K562 (cell line): Measurements from ENCODE around the gene EPHA2. TPM values are rescaled to one million over a fixed set of nuclear protein-coding genes. Genes with fewer than 3 reads are reported as not detected.

ENCODE experiments used
- CBX3 ChIP-seq, 2 experiments: IDR thresholded peaks; 1 replicate in 1 of 2; 2 replicates in 1 of 2; pipeline ENCODE4 v1.6.1; 2012; ENCODE audit warnings: inconsistent platforms in 2 of 2, low read length in 2 of 2, borderline replicate concordance in 1 of 2, control low read depth in 1 of 2
- CREB1 ChIP-seq, 2 experiments: sonication (generic) in 1 of 2; formaldehyde crosslinking in 1 of 2; IDR thresholded peaks; 2 replicates each; pipeline versions ENCODE4 v1.6.1 to v1.8.0; 2012 to 2022; ENCODE audit warnings: inconsistent platforms in 1 of 2, mild to moderate bottlenecking in 1 of 2, missing genetic modification reagents in 1 of 2, moderate library complexity in 1 of 2
- E2F4 ChIP-seq: sonication (generic); formaldehyde crosslinking; IDR thresholded peaks from 2 replicates; pipeline ENCODE4 v1.8.0; 2022; ENCODE audit warnings: mild to moderate bottlenecking, low read depth, missing genetic modification reagents
- E4F1 ChIP-seq: fragments of 250-450 bp; sonication (Bioruptor Pico); IDR thresholded peaks from 2 replicates; pipeline ENCODE4 v1.5.0; 2021; ENCODE audit warnings: mild to moderate bottlenecking, borderline replicate concordance
- HDAC2 ChIP-seq: fragments of 450-650 bp; IDR thresholded peaks from 2 replicates; pipeline ENCODE4 v1.6.1; 2016; ENCODE audit warnings: mild to moderate bottlenecking
- LARP7 ChIP-seq: fragments of 450-650 bp; IDR thresholded peaks from 2 replicates; pipeline ENCODE4 v1.6.1; 2016
- MYC ChIP-seq, 2 experiments: fragments of 250-450 bp in 1 of 2; sonication (Bioruptor Pico) in 1 of 2; IDR thresholded peaks; 2 replicates each; pipeline versions ENCODE4 v1.5.1 to v1.6.1; 2012 to 2021; ENCODE audit warnings: low read depth in 2 of 2, borderline replicate concordance in 1 of 2, improper control_type of control experiment in 1 of 2, low read length in 1 of 2, mild to moderate bottlenecking in 1 of 2, moderate library complexity in 1 of 2
- XRCC5 ChIP-seq: fragments of 200-400 bp; formaldehyde crosslinking; IDR thresholded peaks from 2 replicates; pipeline ENCODE4 v1.6.1; 2017; ENCODE audit warnings: low read depth, mild to moderate bottlenecking, low read length
- ZNF184 ChIP-seq: sonication (generic); formaldehyde crosslinking; IDR thresholded peaks from 2 replicates; pipeline ENCODE4 v1.5.0; 2020; ENCODE audit warnings: missing genetic modification reagents
- ZNF384 ChIP-seq: IDR thresholded peaks from 2 replicates; pipeline ENCODE4 v1.6.1; 2012; ENCODE audit warnings: low read depth, low read length, improper control_type of control experiment
- ZNF436 ChIP-seq: fragments of 250-450, 450-650 bp; sonication (Bioruptor Pico); formaldehyde crosslinking; IDR thresholded peaks from 2 replicates; pipeline ENCODE4 v1.7.0; 2020; ENCODE audit warnings: mild to moderate bottlenecking
- ZNF583 ChIP-seq: fragments of 250-450 bp; sonication (Bioruptor Pico); IDR thresholded peaks from 2 replicates; pipeline ENCODE4 v1.4.0; 2020
- ZZZ3 ChIP-seq: fragments of 450-650 bp; IDR thresholded peaks from 2 replicates; pipeline ENCODE4 v1.6.1; 2016; ENCODE audit warnings: antibody characterized with exemption, mild to moderate bottlenecking, moderate library complexity
- polyA plus RNA-seq, 8 experiments: library from polyadenylated mRNA; depleted of rRNA in 4 of 8; stranded (reverse) in 5 of 8; unstranded in 3 of 8; fragments of >200 nt; fragmentation: Nextera tagmentation in 2 of 8; fragmentation: Illumina TruSeq in 1 of 8; extraction: Ambion mirVana in 2 of 8; extraction: Trizol in 1 of 8; gene quantifications; 2 replicates each; pipeline versions ENCODE4 v1.2.1 to v1.2.3, GENCODE V29; 2011 to 2014; ENCODE audit warnings: inconsistent platforms in 1 of 8, missing spikeins in 1 of 8
- total RNA-seq, 7 experiments: library from RNA; depleted of rRNA in 6 of 7; stranded (reverse); fragments of >200 nt in 6 of 7; fragmentation: Illumina TruSeq in 2 of 7; extraction: Trizol in 2 of 7; gene quantifications; 2 replicates each; pipeline versions ENCODE4 v1.2.1 to v1.2.3, GENCODE V29; 2011 to 2021; ENCODE audit warnings: low replicate concordance in 1 of 7
- TF ChIP-seq, protein P1 (sequence below): fragments of 450-650 bp; IDR thresholded peaks from 2 replicates; pipeline ENCODE4 v1.6.1; 2016; ENCODE audit warnings: mild to moderate bottlenecking
- TF ChIP-seq, protein P2 (sequence below): fragments of 250-450 bp; sonication (Bioruptor Pico); IDR thresholded peaks from 2 replicates; pipeline ENCODE4 v1.8.0; 2022; ENCODE audit warnings: inconsistent platforms
- TF ChIP-seq, protein P3 (sequence below), 2 experiments: IDR thresholded peaks in 1 of 2; conservative IDR thresholded peaks in 1 of 2; 2 replicates each; pipeline ENCODE4 v1.6.1; 2016; ENCODE audit warnings: low read depth in 2 of 2, mild to moderate bottlenecking in 1 of 2, missing compliant biosample characterization in 1 of 2, missing genetic modification characterization in 1 of 2, moderate library complexity in 1 of 2

The EPHA2 gene
- total and polyA plus RNA-seq, 9 of the 15 experiments (the other 6 are each of a cell fraction or from before 2014, with no cell fraction given) = 0.04 to 0.40 (median 0.07) TPM; not detected in 4

DNA sequence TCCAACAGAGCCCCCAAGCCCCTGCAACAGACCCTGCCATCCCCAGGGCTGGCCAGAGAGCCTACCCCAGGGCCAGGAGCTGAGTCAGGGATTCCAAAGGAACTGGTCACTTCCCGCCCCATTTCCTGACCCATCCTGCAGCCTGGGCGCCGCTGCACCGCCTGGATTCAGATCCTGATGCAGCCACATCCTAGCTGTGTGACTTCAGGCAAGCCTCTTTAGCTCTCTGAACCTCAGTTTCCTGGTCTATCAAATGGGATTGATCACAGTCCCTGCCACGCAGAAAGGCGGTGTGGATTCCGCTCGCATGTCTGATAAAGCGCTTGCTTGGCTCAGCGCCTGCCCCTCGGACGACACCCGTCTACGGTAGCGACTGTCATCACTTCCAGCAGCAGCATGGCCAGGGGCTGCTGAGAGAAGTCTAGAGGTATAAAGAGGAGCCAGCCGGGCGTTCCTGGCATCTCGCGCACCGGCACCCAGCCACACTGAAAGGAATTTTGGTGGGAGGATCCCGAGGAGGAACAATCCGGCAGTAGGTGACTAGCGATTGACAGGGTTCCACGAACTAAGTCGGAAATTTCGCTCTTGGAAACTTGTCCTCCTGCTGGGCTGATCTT, 10.1 kb downstream of the EPHA2 start (continued):
- TF ChIP-seq E2F4 (CRISPR knock-in tag) (no peak), XRCC5 (no peak), ZNF184 (CRISPR knock-in tag) (no peak), ZNF583 (CRISPR knock-in tag) (no peak), E4F1 (no peak), ZZZ3 (no peak), HDAC2 (peak; percentile 94), ZNF436 (CRISPR knock-in tag) (no peak), MYC (IDR thresholded peaks at IDR 0.05; ENCODE audit: low read depth, low read length) (no peak; the same call in 1 of the 2 replicates), MYC (CRISPR knock-in tag; IDR thresholded peaks at IDR 0.05; ENCODE audit: borderline replicate concordance, low read depth) (no peak), CREB1 (IDR thresholded peaks at IDR 0.05) (no peak; the same call in 1 of the 2 replicates), CREB1 (CRISPR knock-in tag; IDR thresholded peaks at IDR 0.05) (no peak; the same call in 1 of the 2 replicates), ZNF384 (no peak), LARP7 (no peak), CBX3 (IDR thresholded peaks at IDR 0.05; ENCODE audit: borderline replicate concordance in 1 of 2, low read length in 2 of 2) (peak in 1 of 2 experiments; percentile 62; a peak in 1 of 3 replicates)
- TF ChIP-seq, protein P1, sequence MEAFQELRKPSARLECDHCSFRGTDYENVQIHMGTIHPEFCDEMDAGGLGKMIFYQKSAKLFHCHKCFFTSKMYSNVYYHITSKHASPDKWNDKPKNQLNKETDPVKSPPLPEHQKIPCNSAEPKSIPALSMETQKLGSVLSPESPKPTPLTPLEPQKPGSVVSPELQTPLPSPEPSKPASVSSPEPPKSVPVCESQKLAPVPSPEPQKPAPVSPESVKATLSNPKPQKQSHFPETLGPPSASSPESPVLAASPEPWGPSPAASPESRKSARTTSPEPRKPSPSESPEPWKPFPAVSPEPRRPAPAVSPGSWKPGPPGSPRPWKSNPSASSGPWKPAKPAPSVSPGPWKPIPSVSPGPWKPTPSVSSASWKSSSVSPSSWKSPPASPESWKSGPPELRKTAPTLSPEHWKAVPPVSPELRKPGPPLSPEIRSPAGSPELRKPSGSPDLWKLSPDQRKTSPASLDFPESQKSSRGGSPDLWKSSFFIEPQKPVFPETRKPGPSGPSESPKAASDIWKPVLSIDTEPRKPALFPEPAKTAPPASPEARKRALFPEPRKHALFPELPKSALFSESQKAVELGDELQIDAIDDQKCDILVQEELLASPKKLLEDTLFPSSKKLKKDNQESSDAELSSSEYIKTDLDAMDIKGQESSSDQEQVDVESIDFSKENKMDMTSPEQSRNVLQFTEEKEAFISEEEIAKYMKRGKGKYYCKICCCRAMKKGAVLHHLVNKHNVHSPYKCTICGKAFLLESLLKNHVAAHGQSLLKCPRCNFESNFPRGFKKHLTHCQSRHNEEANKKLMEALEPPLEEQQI = no peak
- TF ChIP-seq, protein P2, sequence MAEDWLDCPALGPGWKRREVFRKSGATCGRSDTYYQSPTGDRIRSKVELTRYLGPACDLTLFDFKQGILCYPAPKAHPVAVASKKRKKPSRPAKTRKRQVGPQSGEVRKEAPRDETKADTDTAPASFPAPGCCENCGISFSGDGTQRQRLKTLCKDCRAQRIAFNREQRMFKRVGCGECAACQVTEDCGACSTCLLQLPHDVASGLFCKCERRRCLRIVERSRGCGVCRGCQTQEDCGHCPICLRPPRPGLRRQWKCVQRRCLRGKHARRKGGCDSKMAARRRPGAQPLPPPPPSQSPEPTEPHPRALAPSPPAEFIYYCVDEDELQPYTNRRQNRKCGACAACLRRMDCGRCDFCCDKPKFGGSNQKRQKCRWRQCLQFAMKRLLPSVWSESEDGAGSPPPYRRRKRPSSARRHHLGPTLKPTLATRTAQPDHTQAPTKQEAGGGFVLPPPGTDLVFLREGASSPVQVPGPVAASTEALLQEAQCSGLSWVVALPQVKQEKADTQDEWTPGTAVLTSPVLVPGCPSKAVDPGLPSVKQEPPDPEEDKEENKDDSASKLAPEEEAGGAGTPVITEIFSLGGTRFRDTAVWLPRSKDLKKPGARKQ (CRISPR knock-in tag) = no peak
- TF ChIP-seq, protein P3, sequence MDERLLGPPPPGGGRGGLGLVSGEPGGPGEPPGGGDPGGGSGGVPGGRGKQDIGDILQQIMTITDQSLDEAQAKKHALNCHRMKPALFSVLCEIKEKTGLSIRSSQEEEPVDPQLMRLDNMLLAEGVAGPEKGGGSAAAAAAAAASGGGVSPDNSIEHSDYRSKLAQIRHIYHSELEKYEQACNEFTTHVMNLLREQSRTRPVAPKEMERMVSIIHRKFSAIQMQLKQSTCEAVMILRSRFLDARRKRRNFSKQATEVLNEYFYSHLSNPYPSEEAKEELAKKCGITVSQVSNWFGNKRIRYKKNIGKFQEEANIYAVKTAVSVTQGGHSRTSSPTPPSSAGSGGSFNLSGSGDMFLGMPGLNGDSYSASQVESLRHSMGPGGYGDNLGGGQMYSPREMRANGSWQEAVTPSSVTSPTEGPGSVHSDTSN (CRISPR knock-in tag; IDR thresholded peaks at IDR 0.05; ENCODE audit: low read depth) = no peak
- TF ChIP-seq, protein P3 (tag; conservative IDR thresholded peaks at IDR 0.05; ENCODE audit: low read depth) = peak; percentile 56
